LNCAP (cell line): Measurements from ENCODE around the gene PSME3IP1.

Experiments used
- TF ChIP-seq, protein P1 (sequence below): fragments of 450-650 bp; IDR thresholded peaks from 2 replicates; pipeline ENCODE4 v1.5.1; 2017; ENCODE audit warnings: mild to moderate bottlenecking

The PSME3IP1 gene

DNA sequence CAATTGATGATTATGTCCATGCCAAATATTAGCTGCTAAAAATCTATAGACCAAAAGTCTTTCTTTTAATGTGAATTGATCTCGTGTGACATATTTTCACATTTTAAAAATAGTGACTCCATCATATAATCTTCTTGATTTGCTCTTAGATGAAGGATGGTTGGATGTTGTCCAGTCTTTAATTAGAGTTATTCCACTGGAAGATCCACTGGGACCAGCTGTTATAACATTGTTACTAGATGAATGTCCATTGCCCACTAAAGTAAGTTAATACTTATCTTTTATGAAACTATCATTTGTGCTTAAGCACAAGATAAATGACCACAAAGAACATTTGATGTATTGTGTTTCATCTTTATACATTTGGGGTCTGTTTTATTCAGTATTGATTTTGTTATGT, 23.1 kb upstream of the PSME3IP1 start:
- TF ChIP-seq, protein P1, sequence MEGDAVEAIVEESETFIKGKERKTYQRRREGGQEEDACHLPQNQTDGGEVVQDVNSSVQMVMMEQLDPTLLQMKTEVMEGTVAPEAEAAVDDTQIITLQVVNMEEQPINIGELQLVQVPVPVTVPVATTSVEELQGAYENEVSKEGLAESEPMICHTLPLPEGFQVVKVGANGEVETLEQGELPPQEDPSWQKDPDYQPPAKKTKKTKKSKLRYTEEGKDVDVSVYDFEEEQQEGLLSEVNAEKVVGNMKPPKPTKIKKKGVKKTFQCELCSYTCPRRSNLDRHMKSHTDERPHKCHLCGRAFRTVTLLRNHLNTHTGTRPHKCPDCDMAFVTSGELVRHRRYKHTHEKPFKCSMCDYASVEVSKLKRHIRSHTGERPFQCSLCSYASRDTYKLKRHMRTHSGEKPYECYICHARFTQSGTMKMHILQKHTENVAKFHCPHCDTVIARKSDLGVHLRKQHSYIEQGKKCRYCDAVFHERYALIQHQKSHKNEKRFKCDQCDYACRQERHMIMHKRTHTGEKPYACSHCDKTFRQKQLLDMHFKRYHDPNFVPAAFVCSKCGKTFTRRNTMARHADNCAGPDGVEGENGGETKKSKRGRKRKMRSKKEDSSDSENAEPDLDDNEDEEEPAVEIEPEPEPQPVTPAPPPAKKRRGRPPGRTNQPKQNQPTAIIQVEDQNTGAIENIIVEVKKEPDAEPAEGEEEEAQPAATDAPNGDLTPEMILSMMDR, result no peak

GRCh38 chr16:57204675-57205074, 18.8 kb upstream of the PSME3IP1 start:
- TF ChIP-seq, protein P1, result no peak

DNA sequence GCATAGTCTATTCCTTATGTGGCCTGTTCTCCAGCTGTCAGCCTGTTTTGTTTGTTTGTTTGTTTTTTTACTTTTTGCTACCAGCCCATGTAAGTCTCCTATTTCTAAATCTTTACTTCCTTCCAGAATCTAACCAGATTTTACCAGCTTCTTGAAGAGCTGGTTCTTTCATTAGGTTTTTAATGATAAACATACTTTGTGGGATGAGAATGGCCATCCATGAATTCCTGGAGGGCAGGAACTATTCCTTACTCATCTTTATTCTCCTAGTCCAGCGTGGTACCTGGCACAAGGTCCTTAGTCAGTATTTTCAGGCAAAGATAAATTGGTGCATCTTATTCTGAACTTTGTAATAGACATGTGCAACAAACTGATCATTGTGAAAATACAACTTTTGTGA, 17.6 kb upstream of the PSME3IP1 start:
- TF ChIP-seq, protein P1, result no peak

- TF ChIP-seq, protein P1, result no peak
These were observed 16.5 kb upstream of the PSME3IP1 start for GRCh38 chr16:57202095-57202886.

DNA sequence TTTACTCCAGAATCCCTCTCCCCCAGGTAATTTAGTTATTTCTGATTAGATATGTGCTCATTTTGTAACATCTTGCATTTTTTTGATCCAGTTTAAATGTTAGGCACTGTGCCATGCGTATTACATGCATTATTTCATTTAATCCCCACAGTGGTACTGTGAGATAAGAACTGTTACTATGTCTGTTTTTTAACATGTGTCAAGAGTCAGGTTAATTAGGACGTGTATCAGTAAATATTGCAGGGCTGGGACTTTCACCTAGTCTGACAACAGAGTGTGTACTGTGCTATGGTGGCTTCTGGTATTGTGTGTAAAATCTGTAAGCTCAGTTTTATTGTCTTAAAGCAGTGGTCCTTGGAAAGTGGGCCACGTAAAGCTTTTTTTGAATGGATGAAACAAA, 10.9 kb upstream of the PSME3IP1 start:
- TF ChIP-seq, protein P1, result no peak

DNA sequence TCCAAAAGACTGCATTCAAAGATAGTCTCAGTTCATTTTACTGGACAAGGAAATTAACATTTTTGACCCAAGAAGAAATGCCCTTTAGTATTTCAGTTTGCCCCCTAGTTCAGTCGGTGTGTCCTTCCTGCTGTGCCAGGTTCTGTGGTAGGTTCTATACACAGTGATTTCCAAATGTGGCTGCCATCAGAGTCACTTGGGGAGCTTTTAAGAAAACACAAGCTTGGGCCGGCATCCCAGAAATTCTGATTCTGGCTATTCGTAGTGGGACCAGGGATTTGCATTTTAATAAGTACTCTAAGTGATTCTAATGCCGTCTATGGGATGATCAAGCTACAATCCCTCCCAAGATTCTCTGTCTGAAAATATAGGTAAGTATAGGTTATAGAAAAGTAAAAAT, 10.4 kb upstream of the PSME3IP1 start:
- TF ChIP-seq, protein P1, result no peak

GRCh38 chr16:57194512-57194911, 8.7 kb upstream of the PSME3IP1 start:
- TF ChIP-seq, protein P1, result no peak
